GM12878 (cell line): ENCODE data around the gene SLC9A3. TPM values are rescaled to one million over a fixed set of nuclear protein-coding genes. Genes with fewer than 3 reads are reported as not detected.

Experiments
- ATAC-seq: fragments of 200-7000 bp; cut with Tn5 transposase; 3 replicates; pipeline ENCODE4 v1.9.1; 2020; ENCODE audit warnings: mild to moderate bottlenecking, moderate library complexity
- BruUV-seq: library from RNA; stranded (reverse); fragments of 400-500 nt; replicated peaks from 2 replicates; lab custom pipeline; 2021; lab: Mats Ljungman, UMichigan
- CTCF ChIA-PET: fragments of 300-600 bp; sonication (Branson Sonifier 250); formaldehyde crosslinking; extraction: SDS; loops from one replicate; lab custom pipeline; 2021; ENCODE audit warnings: inconsistent platforms; lab: Yijun Ruan, JAX
- POLR2A ChIA-PET: fragments of 350-600 bp; formaldehyde crosslinking; extraction: SDS; loops from one replicate; lab custom pipeline; 2021; ENCODE audit warnings: inconsistent platforms; lab: Charles Lee
- RAD21 ChIA-PET: fragments of 300-600 bp; sonication (Branson Sonifier 250); formaldehyde crosslinking; loops from one replicate; lab custom pipeline; 2023; ENCODE audit warnings: antibody characterized with exemption; ENCODE audit not compliant: unreplicated experiment; lab: Charles Lee
- SMC1A ChIA-PET: fragments of 300-600 bp; sonication (Branson Sonifier 250); formaldehyde crosslinking; loops from one replicate; lab custom pipeline; 2023; ENCODE audit not compliant: unreplicated experiment, uncharacterized antibody; lab: Charles Lee
- DNase-seq: peaks from one replicate; pipeline ENCODE4 v3.0.0-alpha.2; 2011; ENCODE audit warnings: low read depth, low spot score
- FAIRE-seq: peaks from 3 replicates; lab custom pipeline; 2011; peaks lifted over from hg19 to GRCh38; lab: Jason Lieb, UNC
- H2AFZ ChIP-seq: 2 replicates; pipeline ENCODE4 v1.6.0; 2011; ENCODE audit warnings: low read depth, low read length, control low read depth; ENCODE audit not compliant: control insufficient read depth
- H3K27ac ChIP-seq: 2 replicates; pipeline ENCODE4 v1.5.1; 2011; ENCODE audit warnings: control low read depth; ENCODE audit not compliant: control insufficient read depth, insufficient read depth
- H3K27me3 ChIP-seq, 2 experiments: replicated peaks in 1 of 2; 2 replicates each; pipeline versions ENCODE4 v1.6.0 to v1.6.1; 2011; ENCODE audit warnings: low read length in 1 of 2; ENCODE audit not compliant: control insufficient read depth in 2 of 2, insufficient read depth in 2 of 2
- H3K36me3 ChIP-seq, 2 experiments: 2 replicates each; pipeline ENCODE4 v1.5.1; 2011; ENCODE audit warnings: low read length in 1 of 2; ENCODE audit not compliant: control insufficient read depth in 2 of 2, insufficient read depth in 2 of 2
- H3K4me1 ChIP-seq: 2 replicates; pipeline ENCODE4 v1.6.1; 2011; ENCODE audit warnings: mild to moderate bottlenecking, low read length, moderate library complexity, mixed read lengths; ENCODE audit not compliant: control insufficient read depth, insufficient read depth
- H3K4me2 ChIP-seq: 2 replicates; pipeline ENCODE4 v1.6.0; 2011; ENCODE audit warnings: control low read depth; ENCODE audit not compliant: control insufficient read depth, insufficient read depth
- H3K4me3 ChIP-seq: fragments of 200-600 bp; sonication (generic); 2 replicates; pipeline ENCODE4 v1.5.1; 2016
- H3K79me2 ChIP-seq: 2 replicates; pipeline ENCODE4 v1.6.0; 2011; ENCODE audit warnings: low read length; ENCODE audit not compliant: control insufficient read depth, insufficient read depth
- H3K9ac ChIP-seq: 2 replicates; pipeline ENCODE4 v1.8.0; 2011; ENCODE audit warnings: low read length, control low read depth, mixed read lengths; ENCODE audit not compliant: control insufficient read depth, insufficient read depth
- H3K9me3 ChIP-seq: replicated peaks from 3 replicates; pipeline ENCODE4 v1.5.1; 2011; ENCODE audit warnings: mild to moderate bottlenecking, low read length; ENCODE audit not compliant: control insufficient read depth, insufficient read depth
- H4K20me1 ChIP-seq: 2 replicates; pipeline ENCODE4 v1.6.0; 2011; ENCODE audit not compliant: control insufficient read depth, insufficient read depth
- CBX3 ChIP-seq: fragments of 200-600 bp; sonication (generic); IDR thresholded peaks from 2 replicates; pipeline ENCODE4 v1.6.1; 2016; ENCODE audit warnings: low read depth, borderline replicate concordance
- E4F1 ChIP-seq: fragments of 450-650 bp; IDR thresholded peaks from 2 replicates; pipeline ENCODE4 v1.6.1; 2018; ENCODE audit warnings: borderline replicate concordance, mild to moderate bottlenecking; ENCODE audit not compliant: partially characterized antibody
- EGR1 ChIP-seq, 2 experiments: IDR thresholded peaks; 1 replicate in 1 of 2; 2 replicates in 1 of 2; pipeline ENCODE4 v1.6.1; 2011 to 2012; ENCODE audit warnings: low read depth in 2 of 2, low read length in 2 of 2, borderline replicate concordance in 1 of 2, mild to moderate bottlenecking in 1 of 2, moderate library complexity in 1 of 2
- IRF5 ChIP-seq: fragments of 450-650 bp; IDR thresholded peaks from 2 replicates; pipeline ENCODE4 v1.6.1; 2017; ENCODE audit warnings: borderline replicate concordance
- JUND ChIP-seq: IDR thresholded peaks from 2 replicates; pipeline ENCODE4 v1.6.1; 2012; ENCODE audit warnings: low read depth, mild to moderate bottlenecking, low read length, improper control_type of control experiment, moderate library complexity
- LARP7 ChIP-seq: fragments of 450-650 bp; IDR thresholded peaks from 2 replicates; pipeline ENCODE4 v1.6.1; 2017; ENCODE audit warnings: mild to moderate bottlenecking
- POLR2AphosphoS5 ChIP-seq: IDR thresholded peaks from 2 replicates; pipeline ENCODE4 v1.6.1; 2011; ENCODE audit warnings: mild to moderate bottlenecking, low read length, inconsistent platforms
- POU2F2 ChIP-seq: IDR thresholded peaks from 3 replicates; pipeline ENCODE4 v1.6.1; 2011; ENCODE audit warnings: low read depth, mild to moderate bottlenecking, low read length, borderline replicate concordance
- RUNX3 ChIP-seq: IDR thresholded peaks from 2 replicates; pipeline ENCODE4 v1.6.1; 2012; ENCODE audit warnings: low read length, inconsistent platforms
- SIN3A ChIP-seq: IDR thresholded peaks from 2 replicates; pipeline ENCODE4 v1.6.1; 2012; ENCODE audit warnings: low read depth, low read length, improper control_type of control experiment
- WGBS: methylation state at CpG from one replicate; pipeline ENCODE4 v1.1.6; 2016; ENCODE audit warnings: low lambda C conversion rate; ENCODE audit not compliant: insufficient replicate concordance, insufficient coverage; ENCODE audit errors: missing lambda C conversion rate; 5-methylcytosine and 5-hydroxymethylcytosine counted together
- in situ Hi-C: fragments of 300-500 bp; cut with MboI; formaldehyde crosslinking; loops from 9 replicates; pipeline ENCODE4 v1.14.3; 2018; ENCODE audit warnings: mixed read lengths
- intact Hi-C: fragments of 100-400 bp; cut with micrococcal nuclease; formaldehyde crosslinking; loops from one replicate; pipeline ENCODE4 v1.14.2; 2022; ENCODE audit not compliant: unreplicated experiment
- polyA plus RNA-seq, 11 experiments: library from polyadenylated mRNA; depleted of rRNA in 4 of 11; unstranded in 6 of 11; stranded (reverse) in 5 of 11; fragments of >200 nt; fragmentation: Nextera tagmentation in 4 of 11; fragmentation: Illumina TruSeq in 1 of 11; extraction: Ambion mirVana in 4 of 11; extraction: Trizol in 1 of 11; gene quantifications; 1 replicate in 1 of 11; 2 replicates in 10 of 11; pipeline versions ENCODE4 v1.2.1 to v1.2.3, GENCODE V29; 2011 to 2016; ENCODE audit warnings: inconsistent platforms in 2 of 11, missing spikeins in 2 of 11, low read depth in 1 of 11
- total RNA-seq, 4 experiments: library from RNA; depleted of rRNA in 3 of 4; stranded (reverse); fragments of >200 nt in 3 of 4; fragmentation: Illumina TruSeq in 1 of 4; extraction: Trizol in 1 of 4; gene quantifications; 2 replicates each; pipeline versions ENCODE4 v1.2.1 to v1.2.3, GENCODE V29; 2013 to 2021
- TF ChIP-seq, protein P1 (sequence below): IDR thresholded peaks from 2 replicates; pipeline ENCODE4 v1.6.1; 2012; ENCODE audit warnings: low read depth, low read length, improper control_type of control experiment
- TF ChIP-seq, protein P2 (sequence below): fragments of 150-350 bp; IDR thresholded peaks from 2 replicates; pipeline ENCODE4 v1.6.1; 2014; ENCODE audit warnings: mild to moderate bottlenecking, low read depth, low read length

SLC9A3 gene
- total and polyA plus RNA-seq, 10 of the 15 experiments (the other 5 are each of a cell fraction or from before 2014, with no cell fraction given) = 0.04 to 5.2 (median 2.3) TPM; not detected in 1

DNA sequence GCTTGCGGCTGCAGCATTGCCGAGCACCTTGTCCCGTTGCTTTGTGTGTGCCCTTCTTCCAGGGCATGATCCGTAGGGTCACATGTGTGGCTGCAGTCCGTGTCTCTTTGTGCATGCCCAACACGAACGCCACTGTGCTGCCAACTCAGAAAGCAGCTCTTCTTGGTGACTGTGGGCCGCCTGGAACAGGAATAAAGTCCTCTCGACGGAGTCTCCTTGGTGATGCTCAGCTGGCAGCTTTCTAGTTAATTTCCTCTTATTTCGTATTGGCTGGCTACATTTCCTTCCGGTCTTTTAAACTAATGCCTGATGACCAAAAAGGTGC, 75.5 kb downstream of the SLC9A3 start:
- Histone ChIP-seq H3K36me3 (peaks cover 22 to 45% of the 10 kb centered on the region in 2 experiments), H3K79me2 (peaks cover 15% of the 10 kb centered on the region), H3K4me2 (no peak overlapping the region), H3K9me3 (peaks cover 12% of the 10 kb centered on the region; the same call in 2 of the 3 replicates), H3K4me1 (no peaks in the 10 kb centered on the region; the same call in 1 of the 2 replicates), H2AFZ (no peak overlapping the region), H3K4me3 (no peak overlapping the region), H4K20me1 (no peaks in the 10 kb centered on the region), H3K27me3 (no peaks in the 10 kb centered on the region), H3K27ac (no peak overlapping the region), H3K9ac (no peak overlapping the region)
- TF ChIP-seq E4F1 (no peak), CBX3 (no peak), RUNX3 (no peak), EGR1 (IDR thresholded peaks at IDR 0.05; ENCODE audit: borderline replicate concordance in 1 of 2, low read depth in 2 of 2, low read length in 2 of 2) (no peak), POLR2AphosphoS5 (no peak), POU2F2 (no peak), SIN3A (no peak), LARP7 (no peak), JUND (no peak), IRF5 (no peak)
- TF ChIP-seq, protein P1, sequence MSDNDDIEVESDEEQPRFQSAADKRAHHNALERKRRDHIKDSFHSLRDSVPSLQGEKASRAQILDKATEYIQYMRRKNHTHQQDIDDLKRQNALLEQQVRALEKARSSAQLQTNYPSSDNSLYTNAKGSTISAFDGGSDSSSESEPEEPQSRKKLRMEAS = no peak
- TF ChIP-seq, protein P2, sequence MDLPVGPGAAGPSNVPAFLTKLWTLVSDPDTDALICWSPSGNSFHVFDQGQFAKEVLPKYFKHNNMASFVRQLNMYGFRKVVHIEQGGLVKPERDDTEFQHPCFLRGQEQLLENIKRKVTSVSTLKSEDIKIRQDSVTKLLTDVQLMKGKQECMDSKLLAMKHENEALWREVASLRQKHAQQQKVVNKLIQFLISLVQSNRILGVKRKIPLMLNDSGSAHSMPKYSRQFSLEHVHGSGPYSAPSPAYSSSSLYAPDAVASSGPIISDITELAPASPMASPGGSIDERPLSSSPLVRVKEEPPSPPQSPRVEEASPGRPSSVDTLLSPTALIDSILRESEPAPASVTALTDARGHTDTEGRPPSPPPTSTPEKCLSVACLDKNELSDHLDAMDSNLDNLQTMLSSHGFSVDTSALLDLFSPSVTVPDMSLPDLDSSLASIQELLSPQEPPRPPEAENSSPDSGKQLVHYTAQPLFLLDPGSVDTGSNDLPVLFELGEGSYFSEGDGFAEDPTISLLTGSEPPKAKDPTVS = no peak
- in situ Hi-C loops = no loop called here
- POLR2A ChIA-PET = no interaction called here
- no peak for DNase-seq
- BruUV-seq = no TSS peak
- intact Hi-C loops = no loop called here
- RAD21 ChIA-PET = interaction anchor here (0.7 kb wide), 1 partner anchor 10 kb away, joined by 3 read pairs; no protein-coding TSS in a partner anchor
- CTCF ChIA-PET = interaction anchor here (1.9 kb wide), 1 partner anchor 132 kb away, joined by 6 read pairs; no protein-coding TSS in a partner anchor
- WGBS = 99% methylated on average over 12 of the region's 12 CpGs
- no peak for ATAC-seq
- SMC1A ChIA-PET = interaction anchor here (0.7 kb wide), 1 partner anchor 18 kb away, joined by 3 read pairs; no protein-coding TSS in a partner anchor
- FAIRE-seq = no peak
